ENCODE results near the gene RAB11FIP4.

The RAB11FIP4 gene

DNA sequence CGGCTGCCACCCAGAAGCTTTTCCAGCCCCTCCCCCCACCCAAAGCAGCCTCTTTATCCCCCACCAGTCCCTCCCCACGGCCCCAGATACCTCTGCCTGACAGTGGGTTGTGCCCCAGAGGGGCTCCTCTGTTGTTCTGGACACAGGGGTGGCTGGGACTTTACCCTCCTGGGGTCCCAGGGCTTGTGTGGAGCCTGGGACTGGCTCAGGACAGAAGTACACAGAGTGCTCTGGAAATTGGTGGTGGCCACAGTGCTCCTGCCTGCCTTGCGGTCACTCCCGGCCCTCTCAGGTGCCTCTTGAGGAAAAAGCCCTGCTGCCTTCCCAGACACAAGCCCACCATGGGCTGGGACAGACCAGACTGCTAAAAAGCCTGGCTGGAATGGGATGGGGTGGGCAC, 68.2 kb downstream of the RAB11FIP4 start:
- DNase-seq (ENCODE audit: low spot score) = no peak

DNA sequence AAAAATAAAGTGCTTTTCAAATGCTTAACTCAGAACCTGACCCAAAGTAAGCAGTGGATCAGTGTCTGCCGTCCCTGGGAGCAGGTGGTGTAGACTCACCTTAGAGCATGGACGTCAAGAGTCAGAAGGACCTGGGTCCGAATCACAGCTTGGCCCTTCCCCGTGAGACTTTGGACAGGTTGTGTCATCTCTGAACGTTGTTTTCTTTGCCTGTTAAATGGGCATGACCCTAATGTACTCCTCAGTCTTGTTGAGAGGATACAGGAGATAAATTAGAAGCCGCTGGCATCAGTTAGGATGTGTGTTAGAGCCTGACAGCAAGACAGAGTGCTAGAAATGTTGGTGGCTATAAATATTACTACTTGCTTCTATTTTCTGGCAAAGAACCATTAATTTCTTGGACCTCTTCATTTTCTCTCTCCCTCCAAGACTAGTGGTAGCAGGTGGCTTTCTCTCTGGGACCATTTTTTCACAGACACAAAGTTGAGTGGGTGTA, 68.8 kb downstream of the RAB11FIP4 start:
- no peak for DNase-seq (ENCODE audit: low spot score)

DNA sequence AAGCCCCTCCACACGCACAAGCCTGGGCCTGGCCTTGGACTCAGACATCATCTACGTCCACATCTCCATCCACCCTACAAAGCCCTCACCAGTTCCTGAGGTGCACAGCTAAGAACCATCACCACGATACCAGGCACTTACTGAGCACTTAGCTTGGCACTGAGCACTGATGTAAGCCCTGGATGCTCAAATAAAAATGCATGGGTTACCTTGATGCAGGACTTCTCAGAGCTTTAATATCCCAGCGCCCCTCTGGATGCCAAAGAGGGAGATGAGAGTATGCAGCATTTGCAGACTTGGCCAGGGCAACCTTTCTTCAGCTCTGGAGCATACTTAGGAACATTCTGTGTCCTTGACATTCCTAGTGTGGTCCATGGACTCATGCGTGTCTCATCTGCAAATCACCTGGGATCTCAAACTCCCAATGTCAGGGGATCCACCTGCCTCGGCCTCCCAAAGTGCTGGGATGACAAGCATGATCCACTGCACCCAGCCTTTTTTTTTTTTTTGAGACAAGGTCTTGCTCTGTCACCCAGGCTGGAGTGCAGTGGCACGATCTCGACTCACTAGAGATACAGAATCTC, 69.8 kb downstream of the RAB11FIP4 start:
- no peak for DNase-seq (ENCODE audit: low spot score)

DNA sequence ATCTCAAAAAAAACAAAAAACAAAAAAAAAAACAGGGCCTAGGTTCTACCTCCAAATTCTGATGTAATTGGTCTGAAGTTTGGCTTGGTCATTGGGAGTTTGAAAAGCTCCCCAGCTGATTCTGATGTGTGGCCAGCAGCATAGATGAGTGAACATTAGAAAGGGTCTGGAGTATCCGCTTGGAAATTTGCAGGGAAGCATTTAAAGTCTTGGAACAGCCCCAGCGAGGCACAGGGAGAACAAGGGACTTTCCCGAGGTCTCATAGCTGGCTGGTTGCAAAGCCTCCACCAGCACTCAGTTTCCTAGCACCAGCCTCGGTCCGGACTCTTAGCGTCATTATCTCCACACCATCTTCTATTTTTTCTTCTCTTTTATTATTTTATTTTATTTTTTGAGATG, 70.8 kb downstream of the RAB11FIP4 start:
- no peak for DNase-seq (ENCODE audit: low spot score)

DNA sequence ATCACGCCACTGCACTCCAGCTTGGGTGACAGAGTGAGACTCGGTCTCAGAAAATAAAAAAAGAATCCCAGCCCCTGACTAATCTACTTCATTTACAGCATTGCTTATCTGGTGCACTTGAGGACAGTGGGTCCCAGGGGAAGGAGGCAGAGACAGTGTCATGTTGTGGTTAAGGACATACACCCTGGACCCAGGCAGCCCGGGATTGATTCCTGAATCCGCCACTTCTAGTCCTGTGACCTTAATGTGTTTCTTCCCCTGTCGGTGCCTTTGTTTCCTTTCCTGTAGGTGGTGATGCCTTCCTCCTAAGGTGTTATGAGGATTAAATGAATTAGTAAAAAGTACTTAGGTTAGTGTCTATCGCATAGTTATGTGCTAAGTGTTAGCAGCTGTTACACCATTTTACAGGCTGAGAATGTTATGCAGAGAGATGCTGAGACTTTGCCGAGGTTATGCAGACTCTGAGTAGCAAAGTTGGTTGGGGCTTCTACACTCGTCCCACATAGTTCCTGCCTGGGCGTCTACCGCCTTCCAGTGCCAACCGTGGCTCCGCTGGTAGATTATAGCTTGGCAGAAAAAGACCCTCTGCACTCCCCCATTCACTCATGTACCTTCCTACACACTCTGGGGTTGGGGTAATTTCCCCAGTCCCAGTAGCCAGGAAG, 74.8 kb downstream of the RAB11FIP4 start:
- DNase-seq (ENCODE audit: low spot score) = no peak

DNA sequence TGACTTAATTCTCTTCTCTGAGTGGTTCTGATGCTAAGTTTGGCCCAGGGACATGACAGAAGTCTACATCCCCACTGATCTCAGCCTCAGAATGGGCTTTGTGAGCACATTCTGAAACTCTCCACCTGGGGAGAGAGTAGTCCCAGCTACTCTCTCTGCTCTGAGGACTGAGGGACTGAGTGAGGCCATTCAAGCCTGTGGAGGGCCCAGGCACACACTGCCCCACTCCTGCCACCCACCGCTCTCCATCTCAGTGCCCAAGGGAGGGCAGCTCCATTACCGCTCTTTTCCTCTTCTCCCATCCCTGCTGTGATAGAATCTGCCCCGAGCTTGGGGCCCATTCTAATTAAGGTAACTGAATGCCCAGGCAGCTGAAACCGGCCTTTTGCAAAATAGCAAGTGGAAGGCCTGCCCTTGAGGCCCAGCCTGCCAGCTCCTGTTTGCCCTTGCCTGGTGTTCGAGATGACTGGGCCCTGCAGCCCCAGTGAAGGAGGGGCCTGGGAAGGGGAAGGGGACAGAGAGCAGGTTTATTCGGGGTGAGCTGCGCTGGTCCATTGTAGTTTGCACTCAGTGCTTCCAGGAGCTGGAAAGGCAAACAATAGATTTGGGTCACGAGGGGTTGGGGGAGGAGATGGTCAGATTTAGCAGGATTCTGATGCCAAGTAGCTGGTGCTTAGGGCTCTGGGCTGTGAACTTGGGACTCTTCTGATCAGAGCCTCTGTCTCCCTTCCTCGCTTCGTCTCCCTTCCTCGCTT, 76.2 kb downstream of the RAB11FIP4 start:
- no peak for DNase-seq (ENCODE audit: low spot score)

DNA sequence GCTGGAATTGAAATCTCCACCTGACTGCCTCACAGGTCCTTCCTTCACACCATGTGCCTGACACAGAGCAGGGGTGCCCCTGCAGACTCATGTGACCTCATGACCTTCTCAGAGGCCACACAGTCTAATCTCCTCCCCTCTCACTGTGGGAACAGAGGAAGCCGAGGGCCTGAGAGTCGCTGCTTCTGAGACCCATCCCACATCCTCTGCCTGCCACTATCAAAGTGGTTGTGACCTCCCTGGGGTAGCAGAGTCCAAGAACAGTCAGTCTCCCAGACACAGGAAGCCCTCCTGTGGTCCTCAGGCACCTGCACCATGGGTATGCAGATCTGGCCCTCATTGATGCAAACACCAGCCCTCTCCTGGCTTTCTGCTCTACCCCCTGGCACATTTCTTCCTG, 78.5 kb downstream of the RAB11FIP4 start:
- no peak for DNase-seq (ENCODE audit: low spot score)

DNA sequence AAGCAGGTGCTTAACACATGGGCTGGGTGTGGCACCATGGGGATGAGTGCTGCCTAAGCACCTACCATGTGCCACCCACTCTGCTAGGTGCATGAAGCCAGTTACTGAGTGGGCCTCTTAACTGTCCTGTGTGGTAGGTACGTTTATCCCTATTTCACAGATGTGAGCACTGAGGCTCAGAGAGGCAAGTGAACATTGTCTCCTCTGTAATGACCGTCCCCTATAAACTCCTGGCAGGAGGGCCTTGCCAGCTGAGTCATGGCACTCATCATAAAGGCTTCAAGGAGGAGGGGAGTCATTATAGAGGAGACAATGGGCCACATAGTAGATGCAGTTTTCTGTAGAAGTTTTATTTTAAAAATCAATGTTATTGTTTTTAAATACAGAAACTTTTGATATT, 79.1 kb downstream of the RAB11FIP4 start:
- DNase-seq (ENCODE audit: low spot score) = no peak

DNA sequence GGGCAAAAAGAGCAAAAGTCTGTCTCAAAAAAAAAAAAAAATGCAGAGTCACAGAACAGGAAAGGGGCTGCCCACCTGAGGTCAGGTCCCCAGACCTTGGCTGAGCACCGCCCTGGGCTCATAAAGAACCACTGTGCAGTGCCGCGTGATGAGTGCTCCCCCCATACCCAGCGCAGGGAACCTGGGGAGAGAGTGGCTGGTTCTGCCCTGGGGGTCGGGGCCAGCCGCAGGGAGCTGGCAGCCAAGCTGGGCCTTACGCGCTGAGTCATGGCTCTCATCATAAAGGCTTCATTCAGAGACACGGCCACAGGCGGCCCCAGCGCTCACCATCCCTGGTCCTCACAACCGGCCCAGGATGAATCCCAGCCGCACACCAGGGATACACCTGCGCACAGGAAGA, 80.7 kb downstream of the RAB11FIP4 start:
- DNase-seq (ENCODE audit: low spot score) = no peak

DNA sequence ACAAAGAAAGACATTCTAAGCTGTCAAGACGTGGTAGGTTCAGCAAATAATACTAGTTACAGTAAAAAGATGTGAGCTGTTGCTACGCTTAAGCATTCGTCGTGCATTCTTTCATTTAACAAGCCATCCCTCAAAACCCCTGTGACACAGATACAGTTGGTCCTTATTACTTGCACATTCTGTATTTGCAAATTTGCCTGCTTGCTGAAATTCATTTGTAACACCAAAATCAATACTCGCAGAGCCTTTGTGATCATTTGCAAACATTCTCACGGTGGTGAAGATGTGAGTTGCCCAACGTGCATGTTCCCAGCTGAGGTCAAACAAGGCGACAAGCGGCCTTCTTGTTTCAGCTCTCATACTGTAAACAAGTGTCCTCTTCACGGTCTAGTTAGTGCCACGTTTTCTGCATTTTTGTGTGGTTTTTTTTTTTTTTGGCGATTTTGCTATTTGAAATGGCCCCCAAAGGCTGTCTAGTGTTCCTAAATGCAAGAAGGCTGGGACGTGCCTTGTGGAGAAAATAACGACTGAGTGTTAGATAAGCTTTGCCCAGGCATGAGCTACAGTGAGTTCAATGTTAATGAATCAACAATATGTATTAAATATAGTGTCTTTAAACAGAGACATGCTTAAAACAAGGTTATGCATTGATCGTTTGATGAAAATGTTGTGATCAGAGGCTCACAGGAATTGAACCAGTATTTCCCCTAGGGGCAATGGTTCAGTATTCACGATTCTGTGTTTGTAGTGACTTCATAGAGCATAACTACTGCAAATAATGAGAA, 84.1 kb downstream of the RAB11FIP4 start:
- DNase-seq (ENCODE audit: low spot score) = no peak

DNA sequence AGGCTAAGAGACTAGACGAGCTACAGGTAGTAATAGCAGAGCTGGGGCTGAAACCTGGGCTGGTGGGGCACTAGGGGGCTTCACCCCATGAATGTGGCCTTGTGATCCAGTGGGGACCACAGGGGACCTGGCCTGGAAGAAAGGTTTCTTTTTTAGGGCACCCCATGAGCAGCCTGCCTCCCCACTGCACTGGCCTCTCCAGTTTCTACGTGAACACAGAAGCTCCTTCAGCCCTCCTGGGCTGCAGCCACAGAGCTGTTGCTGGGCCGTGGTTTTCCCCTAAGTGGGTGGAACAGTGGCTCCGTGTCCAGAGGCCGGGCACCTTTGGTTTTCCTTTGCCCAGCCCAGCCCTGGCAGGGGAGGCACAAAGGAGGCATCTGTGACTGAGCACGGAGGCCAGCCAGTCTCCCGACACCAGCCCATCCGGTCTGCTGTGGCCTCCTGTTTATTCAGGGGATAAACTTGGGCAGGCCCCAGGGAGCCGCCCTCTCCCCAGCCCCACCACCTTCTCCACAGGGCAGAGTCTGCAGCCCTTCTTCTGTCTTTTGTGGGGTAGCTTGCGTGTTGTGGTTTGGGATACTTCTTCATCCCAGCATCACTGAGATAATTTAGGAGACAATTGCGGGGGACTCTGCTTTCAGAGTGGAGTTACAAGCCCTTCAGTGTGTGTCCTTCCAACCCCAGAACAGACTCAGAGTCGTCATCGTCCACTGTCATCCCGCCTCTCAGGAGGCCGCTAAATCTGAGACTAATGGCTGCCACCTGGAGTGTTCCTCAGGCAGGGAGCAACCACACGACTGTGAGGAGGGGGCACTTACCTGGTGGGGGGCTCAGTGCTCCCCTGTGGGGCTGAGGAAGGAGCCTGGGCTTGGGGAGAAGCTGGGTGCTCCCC, 85.3 kb downstream of the RAB11FIP4 start:
- no peak for DNase-seq (ENCODE audit: low spot score)

DNA sequence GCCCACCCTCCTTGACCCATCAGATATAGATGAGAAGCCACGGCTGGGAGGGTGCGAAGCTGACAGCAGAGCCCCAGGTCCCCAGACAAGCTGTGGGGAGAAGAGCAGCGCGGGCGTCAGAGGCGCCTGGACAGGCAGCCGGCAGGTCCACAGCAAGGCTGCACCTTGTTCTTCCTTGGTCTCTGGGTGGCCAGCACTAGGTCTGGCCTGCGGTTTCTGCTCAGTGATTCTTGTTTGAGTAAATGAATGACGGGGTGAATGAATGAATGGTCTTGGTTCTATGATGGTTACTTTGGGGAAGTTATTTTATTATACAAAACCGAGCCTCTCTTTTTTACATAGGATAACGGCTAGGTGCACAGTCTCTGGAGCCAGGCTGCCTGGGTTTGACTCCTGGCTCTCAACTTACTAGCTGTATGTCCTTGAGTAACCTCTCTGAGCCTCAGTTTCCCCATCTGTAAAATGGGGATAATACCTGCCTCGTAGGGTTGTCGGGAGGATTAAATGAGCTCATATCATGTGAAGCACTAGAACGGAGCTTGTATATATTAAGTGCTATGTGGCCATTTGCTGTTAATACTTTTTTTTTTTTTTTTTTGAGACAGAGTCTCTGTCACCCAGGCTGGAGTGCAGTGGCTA, 86.1 kb downstream of the RAB11FIP4 start:
- DNase-seq (ENCODE audit: low spot score) = no peak

DNA sequence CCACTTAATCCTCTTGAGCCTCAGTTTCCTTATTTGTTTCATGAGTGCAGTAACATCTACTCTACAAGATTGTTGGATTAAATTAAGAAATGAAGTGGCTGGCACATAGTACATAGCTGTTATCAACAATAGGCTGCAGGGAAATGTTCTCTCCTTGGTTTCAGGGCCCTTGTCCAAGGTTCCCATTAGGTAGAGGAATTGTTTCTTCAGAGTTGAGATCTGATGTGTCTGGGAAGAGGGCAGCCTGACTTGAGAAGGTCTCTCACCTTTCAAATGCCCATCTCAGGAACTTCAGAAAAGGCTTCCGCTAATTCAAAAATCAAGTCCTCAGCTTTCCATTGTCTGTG, 87.6 kb downstream of the RAB11FIP4 start:
- DNase-seq (ENCODE audit: low spot score) = no peak

DNA sequence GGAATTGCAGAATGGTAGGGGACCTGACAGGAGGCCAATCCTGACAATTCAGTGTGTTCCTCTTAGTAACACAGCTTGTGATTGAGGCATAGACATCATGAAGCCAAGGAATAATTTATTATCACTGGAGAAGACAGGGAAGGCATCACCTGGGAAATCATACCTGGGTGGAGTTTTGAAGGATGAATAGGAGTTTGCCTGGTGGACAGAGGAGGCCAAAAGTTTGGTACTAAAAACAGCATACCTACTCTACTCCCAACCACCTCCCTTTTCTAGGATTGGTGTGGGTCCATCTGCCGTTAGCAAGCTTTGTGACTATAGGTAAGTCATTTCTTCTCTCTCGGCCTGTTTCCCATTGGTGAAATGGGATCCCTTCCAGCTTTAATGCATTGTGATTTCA, 88.0 kb downstream of the RAB11FIP4 start:
- DNase-seq (ENCODE audit: low spot score) = no peak

DNA sequence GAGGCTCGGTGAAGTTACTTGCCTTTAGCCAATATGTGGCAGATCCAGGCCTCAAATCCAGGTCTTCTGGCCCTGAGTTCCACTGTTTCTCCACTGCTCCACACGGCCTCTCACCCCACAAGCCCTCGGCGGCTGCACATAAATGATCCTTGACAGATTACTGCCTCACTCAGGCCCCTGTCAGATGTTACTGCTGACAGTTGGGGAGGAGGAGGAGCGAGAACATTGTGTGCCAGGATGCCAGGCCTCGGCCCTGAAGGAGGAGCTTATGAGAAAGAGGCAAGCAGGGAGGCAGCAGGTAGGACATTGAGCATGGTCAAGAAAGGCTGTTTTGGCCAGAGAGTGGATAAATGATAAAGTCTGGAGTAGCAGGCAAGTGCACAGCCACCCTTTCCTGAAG, 88.6 kb downstream of the RAB11FIP4 start:
- DNase-seq (ENCODE audit: low spot score) = no peak

DNA sequence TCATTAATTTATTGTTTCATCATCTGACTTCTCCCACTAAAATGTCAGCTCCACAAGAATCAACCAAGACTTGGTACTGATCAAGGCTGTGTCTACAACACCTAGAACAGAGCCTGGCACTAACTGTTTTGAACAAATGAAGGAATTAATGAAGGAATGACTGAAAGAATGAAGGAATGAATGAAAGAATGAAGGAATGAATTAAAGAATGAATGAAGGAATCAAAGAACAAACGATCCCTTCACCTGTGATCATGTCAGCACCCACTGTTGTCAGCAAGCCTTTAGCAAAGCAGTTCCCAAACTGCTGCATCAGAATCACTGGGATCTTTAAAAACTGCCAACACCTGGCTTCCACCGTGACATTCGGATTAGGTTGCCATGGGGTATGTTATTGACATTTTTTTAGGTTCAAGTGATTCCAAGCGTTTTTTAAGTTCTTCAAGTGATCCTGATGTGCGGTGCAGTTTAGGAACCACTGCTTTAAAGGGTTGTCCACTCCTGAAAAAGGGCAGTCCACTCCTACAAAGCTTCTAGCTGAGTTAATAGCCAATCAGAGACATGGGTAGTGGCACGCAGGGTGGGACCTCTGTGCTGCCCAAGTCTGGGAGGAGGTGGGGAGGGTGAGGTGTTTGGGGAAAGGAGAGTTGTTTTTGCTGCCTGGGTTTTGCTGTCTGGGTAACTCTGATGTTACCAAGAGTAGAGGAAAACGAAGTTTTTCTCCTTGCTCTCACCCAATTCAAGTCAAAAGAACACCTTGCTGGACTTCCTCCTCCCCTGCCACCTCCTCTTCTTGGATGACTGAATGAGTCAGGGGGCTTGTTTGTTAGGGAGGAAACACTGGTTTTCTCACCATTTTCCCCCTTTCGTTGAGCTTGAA, 89.7 kb downstream of the RAB11FIP4 start:
- no peak for DNase-seq (ENCODE audit: low spot score)

DNA sequence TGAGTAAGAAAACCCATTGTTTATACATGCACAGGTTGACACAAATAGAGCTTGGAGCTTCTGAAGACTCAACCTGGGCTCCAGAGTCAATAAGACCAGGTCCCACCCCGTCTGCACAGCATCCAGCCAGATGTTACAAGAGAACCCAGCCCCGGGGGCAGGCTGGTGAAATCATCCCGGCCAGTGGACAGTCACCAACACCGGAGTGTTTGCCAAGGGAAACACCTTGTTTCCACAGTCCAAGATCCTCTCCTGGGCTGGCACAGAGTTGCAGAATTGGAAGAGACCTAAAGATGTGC, 90.3 kb downstream of the RAB11FIP4 start:
- DNase-seq (ENCODE audit: low spot score) = no peak

DNA sequence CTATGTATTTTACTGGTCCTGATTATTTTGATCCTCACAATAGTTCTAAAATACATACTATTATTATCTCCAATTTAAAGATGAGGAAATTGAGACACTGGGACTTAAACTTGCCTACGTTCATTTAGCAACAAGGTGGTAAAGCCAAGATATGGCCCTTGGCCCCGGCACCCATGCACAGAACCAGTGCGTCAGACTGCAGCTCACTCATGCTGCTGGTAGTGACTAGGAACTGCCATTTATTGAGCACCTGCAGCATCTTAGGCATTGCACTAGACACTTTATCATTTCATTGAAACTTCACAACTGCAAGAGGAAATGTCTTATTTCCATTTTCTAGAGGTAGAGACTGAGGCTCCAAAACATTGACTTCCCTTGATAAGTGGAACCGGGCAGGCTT, 93.3 kb downstream of the RAB11FIP4 start:
- DNase-seq (ENCODE audit: low spot score) = no peak

DNA sequence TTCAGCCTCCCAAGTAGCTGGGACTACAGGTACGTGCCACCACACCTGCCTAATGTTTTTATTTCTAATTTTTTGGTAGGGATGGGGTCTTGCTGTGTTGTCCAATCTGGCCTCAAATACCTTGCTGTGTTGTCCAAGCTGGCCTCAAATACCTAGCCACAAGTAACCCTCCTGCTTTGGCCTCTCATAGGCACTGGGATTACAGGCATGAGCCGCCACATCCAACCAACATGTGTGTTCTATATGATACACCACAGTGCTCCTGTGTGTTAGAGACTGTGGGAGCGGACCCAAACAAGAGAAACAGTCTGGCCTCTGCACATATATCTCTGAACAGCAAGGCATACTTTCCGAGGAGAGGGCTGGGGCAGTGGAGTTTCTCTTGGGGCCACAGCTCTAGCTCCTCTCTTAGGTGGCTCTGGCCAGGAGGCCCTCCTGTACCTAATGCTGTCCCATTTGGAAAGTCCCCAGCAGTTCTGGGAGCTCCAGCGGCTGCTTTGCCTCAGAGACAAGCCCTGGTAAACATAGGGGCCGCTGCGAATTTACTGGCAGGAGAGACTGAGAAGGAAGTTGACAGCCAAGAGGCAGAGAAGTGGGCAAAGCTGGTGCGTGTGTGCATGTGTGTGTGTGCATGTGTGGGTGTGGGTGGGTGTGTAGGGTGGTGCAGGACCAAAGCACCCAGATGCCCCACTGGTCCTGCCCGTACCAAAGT, 95.0 kb downstream of the RAB11FIP4 start:
- DNase-seq (ENCODE audit: low spot score) = no peak

Measured in hepatic stellate cell (primary cell).